ENCODE measurements around the gene GUCY1A2.

GRCh38 chr11:106697058-106697457, 321.2 kb downstream of the GUCY1A2 start:
- TF ChIP-seq POLR2A (IDR thresholded peaks at IDR 0.05) (no peak), EP300 (IDR thresholded peaks at IDR 0.05; ENCODE audit: low read depth) (no peak)

Measured in transverse colon (tissue), 1 donor.